ENCODE results near the gene TRIM59. TPM values are rescaled to one million over a fixed set of nuclear protein-coding genes. Genes with fewer than 3 reads are reported as not detected.

Gene TRIM59
- total RNA-seq, 6 experiments from 2014 or later, result 0.07 to 0.56 (median 0.31) TPM

DNA sequence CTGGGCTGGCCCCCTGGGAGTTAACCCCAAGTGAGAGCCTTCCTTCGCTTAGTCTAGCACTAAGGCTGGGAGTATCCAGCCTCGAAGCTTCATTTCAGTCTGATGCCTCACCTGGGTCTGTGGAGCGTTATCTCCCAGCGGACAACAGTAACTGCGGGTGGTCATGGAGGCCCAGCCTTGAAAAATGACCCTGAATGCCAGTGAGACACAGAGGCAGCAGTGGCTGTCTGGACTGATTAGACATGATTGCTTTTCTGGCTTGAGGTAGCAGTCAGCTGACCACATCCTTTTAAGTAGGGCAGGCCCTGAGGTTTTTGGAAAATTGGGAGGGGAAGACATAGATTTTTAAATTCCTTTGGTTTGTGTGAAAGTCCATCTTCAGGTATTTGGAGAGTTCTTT lies 28.2 kb upstream of the TRIM59 start:
- H3K27ac ChIP-seq, result no peak overlapping the region
- intact Hi-C loops (cut with DNase I), result no loop called here
- ATAC-seq (no peak), DNase-seq (no peak)
- no peak overlapping the region for H3K4me3 ChIP-seq
- H3K9me3 ChIP-seq, result no peaks in the 10 kb centered on the region
- no peaks in the 10 kb centered on the region for H3K36me3 ChIP-seq
- 61% methylated on average over 2 of the region's 5 CpGs for WGBS (ENCODE audit: insufficient coverage, low coverage, low lambda C conversion rate, missing lambda C conversion rate)
- H3K4me1 ChIP-seq, result peaks cover 0 to 5% (median 0%) of the 10 kb centered on the region in 4 donors
- no peak for TF ChIP-seq POLR2A (IDR thresholded peaks at IDR 0.05)
- TF ChIP-seq, protein P1, sequence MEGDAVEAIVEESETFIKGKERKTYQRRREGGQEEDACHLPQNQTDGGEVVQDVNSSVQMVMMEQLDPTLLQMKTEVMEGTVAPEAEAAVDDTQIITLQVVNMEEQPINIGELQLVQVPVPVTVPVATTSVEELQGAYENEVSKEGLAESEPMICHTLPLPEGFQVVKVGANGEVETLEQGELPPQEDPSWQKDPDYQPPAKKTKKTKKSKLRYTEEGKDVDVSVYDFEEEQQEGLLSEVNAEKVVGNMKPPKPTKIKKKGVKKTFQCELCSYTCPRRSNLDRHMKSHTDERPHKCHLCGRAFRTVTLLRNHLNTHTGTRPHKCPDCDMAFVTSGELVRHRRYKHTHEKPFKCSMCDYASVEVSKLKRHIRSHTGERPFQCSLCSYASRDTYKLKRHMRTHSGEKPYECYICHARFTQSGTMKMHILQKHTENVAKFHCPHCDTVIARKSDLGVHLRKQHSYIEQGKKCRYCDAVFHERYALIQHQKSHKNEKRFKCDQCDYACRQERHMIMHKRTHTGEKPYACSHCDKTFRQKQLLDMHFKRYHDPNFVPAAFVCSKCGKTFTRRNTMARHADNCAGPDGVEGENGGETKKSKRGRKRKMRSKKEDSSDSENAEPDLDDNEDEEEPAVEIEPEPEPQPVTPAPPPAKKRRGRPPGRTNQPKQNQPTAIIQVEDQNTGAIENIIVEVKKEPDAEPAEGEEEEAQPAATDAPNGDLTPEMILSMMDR (IDR thresholded peaks at IDR 0.05), result no peak
- no peaks in the 10 kb centered on the region for H3K27me3 ChIP-seq

DNA sequence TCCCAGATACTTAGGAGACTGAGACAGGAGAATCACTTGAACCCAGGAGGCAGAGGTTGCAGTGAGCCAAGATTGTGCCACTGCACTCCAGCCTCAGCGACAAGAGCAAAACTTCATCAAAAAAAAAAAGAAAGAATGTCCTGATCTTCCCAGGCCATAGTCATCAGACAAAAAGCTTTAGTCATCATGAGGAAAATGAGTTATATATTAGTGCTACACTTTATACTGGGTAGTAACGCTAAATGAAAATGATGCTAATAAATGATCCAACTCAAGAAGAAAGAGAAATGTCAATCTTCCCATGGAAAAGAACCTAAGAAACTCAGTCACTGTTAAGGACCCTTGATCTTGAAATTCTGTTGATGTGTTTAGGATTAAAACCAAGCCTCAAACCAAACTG lies 26.3 kb upstream of the TRIM59 start:
- intact Hi-C loops (cut with DNase I), result no loop called here
- H3K36me3 ChIP-seq, result no peaks in the 10 kb centered on the region
- no peak overlapping the region for H3K27ac ChIP-seq
- no peak for TF ChIP-seq POLR2A (IDR thresholded peaks at IDR 0.05)
- TF ChIP-seq, protein P1 (IDR thresholded peaks at IDR 0.05), result no peak
- no peaks in the 10 kb centered on the region for H3K9me3 ChIP-seq
- ATAC-seq (no peak), DNase-seq (no peak)
- H3K4me3 ChIP-seq, result no peak overlapping the region
- WGBS (ENCODE audit: insufficient coverage, low coverage, low lambda C conversion rate, missing lambda C conversion rate), result 100% methylated on average over 2 of the region's 2 CpGs
- peaks cover 0 to 5% (median 0%) of the 10 kb centered on the region in 4 donors for H3K4me1 ChIP-seq
- no peaks in the 10 kb centered on the region for H3K27me3 ChIP-seq

DNA sequence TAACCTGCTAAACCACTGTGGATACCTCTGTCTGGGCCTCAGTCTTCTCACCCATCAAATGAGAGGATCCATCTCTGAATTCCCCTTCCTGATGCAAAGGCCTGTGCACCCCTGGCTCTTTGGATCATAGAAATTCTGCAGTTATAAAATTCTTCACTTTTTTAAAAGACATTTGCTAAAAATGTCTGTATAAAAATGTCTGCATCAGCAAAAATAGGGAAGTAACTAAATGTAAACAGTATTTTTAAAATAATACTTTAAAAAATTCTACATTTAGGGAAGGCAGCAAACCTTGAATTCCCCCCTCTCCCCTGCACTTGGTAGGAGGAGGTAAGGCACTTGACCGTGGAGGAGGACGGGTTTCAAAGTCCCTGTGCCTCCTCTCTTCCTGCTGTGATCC lies 25.6 kb upstream of the TRIM59 start:
- DNase-seq, result no peak
- H3K27me3 ChIP-seq, result no peaks in the 10 kb centered on the region

DNA sequence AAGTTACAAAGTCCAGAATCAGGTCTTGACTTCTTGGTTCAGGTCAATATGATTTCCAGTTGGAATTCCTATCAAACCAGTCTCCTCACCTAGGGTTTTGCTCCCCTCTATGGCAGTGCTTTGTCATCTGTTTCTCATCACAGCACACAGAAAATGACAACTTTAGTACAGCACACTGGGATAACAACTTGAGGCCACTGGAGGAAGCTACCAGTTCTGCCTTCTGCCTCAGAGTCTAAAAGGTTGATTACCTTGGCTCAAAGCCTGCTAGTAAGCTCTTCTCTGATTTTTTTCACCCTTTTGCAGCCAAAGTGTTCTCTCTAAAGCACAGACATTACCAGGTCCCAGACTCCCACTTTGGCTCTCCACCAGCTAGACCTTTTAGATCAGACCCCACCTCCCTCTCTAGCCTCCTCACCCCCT lies 24.8 kb upstream of the TRIM59 start:
- DNase-seq (no peak), ATAC-seq (peak in 1 of 4 donors; percentile 71)
- TF ChIP-seq, protein P1 (IDR thresholded peaks at IDR 0.05), result no peak
- TF ChIP-seq POLR2A (IDR thresholded peaks at IDR 0.05), result no peak
- Histone ChIP-seq H3K4me3 (no peak overlapping the region), H3K27me3 (no peaks in the 10 kb centered on the region), H3K27ac (no peak overlapping the region), H3K36me3 (no peaks in the 10 kb centered on the region), H3K4me1 (peaks cover 0 to 5% (median 0%) of the 10 kb centered on the region in 4 donors), H3K9me3 (no peaks in the 10 kb centered on the region)
- intact Hi-C loops (cut with DNase I), result no loop called here

More for the DNA sequence above, 25.6 kb upstream of the TRIM59 start:
- no peaks in the 10 kb centered on the region for H3K9me3 ChIP-seq
- TF ChIP-seq, protein P1 (IDR thresholded peaks at IDR 0.05), result no peak
- TF ChIP-seq POLR2A (IDR thresholded peaks at IDR 0.05), result no peak
- intact Hi-C loops (cut with DNase I), result no loop called here
- H3K27ac ChIP-seq, result no peak overlapping the region
- no peaks in the 10 kb centered on the region for H3K36me3 ChIP-seq
- peaks cover 0 to 5% (median 0%) of the 10 kb centered on the region in 4 donors for H3K4me1 ChIP-seq
- 86% methylated on average over 2 of the region's 2 CpGs for WGBS (ENCODE audit: insufficient coverage, low coverage, low lambda C conversion rate, missing lambda C conversion rate)
- ATAC-seq, result no peak
- H3K4me3 ChIP-seq, result no peak overlapping the region

DNA sequence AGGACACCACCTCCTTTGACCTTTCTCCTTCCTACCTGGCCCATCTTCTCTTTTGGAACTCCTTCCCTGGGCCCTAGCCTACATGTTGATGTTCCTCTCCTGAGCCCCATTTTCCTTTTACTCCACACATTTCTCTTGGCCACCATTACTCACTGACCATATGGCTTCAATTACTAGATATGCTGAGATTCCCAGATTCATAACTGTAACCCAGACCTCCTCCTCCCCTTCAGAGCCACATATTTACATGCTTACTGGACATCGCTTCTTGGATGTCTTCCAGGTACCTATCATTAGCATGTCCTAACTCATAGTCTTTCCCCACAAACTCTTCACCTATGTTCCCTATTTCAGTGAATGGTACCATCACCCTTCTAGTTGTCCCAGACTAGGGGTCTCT lies 24.4 kb upstream of the TRIM59 start:
- H3K4me1 ChIP-seq, result peaks cover 0 to 5% (median 0%) of the 10 kb centered on the region in 4 donors
- no peaks in the 10 kb centered on the region for H3K27me3 ChIP-seq
- H3K4me3 ChIP-seq, result no peak overlapping the region
- intact Hi-C loops (cut with DNase I), result no loop called here
- H3K27ac ChIP-seq, result no peak overlapping the region
- 44% methylated on average over 1 of the region's 1 CpG for WGBS (ENCODE audit: insufficient coverage, low coverage, low lambda C conversion rate, missing lambda C conversion rate)
- H3K9me3 ChIP-seq, result no peaks in the 10 kb centered on the region
- TF ChIP-seq, protein P1 (IDR thresholded peaks at IDR 0.05), result no peak
- TF ChIP-seq POLR2A (IDR thresholded peaks at IDR 0.05), result no peak
- ATAC-seq (no peak), DNase-seq (no peak)
- no peaks in the 10 kb centered on the region for H3K36me3 ChIP-seq
